H1 (cell line): ENCODE data around the gene RNU7-1. TPM values are rescaled to one million over a fixed set of nuclear protein-coding genes. Genes with fewer than 3 reads are reported as not detected.

ENCODE experiments used
- CBX5 ChIP-seq: fragments of 300-800, 300-1000 bp; sonication (generic); IDR thresholded peaks from 2 replicates; pipeline ENCODE4 v1.7.1; 2016; ENCODE audit warnings: antibody characterized with exemption, low read length, low read depth
- GABPA ChIP-seq: IDR thresholded peaks from 2 replicates; pipeline ENCODE4 v1.6.1; 2011; ENCODE audit warnings: mild to moderate bottlenecking, low read length, moderate library complexity, borderline replicate concordance; ENCODE audit not compliant: insufficient read depth
- HDAC6 ChIP-seq: IDR thresholded peaks from one replicate; pipeline ENCODE4 v1.7.1; 2012; ENCODE audit warnings: low read depth, mild to moderate bottlenecking, inconsistent platforms, low read length, moderate library complexity
- polyA plus RNA-seq, 7 experiments: library from polyadenylated mRNA; depleted of rRNA in 3 of 7; stranded (reverse) in 5 of 7; unstranded in 2 of 7; fragments of >200 nt in 5 of 7; fragments of 200-250 nt in 2 of 7; gene quantifications; 1 replicate in 5 of 7; 2 replicates in 1 of 7; 4 replicates in 1 of 7; pipeline versions ENCODE4 v1.2.1 to v1.2.3, GENCODE V29; 2011 to 2013; ENCODE audit warnings: missing spikeins in 2 of 7, mixed read lengths in 2 of 7
- total RNA-seq: library from RNA; stranded (reverse); fragmentation: NEBNext Ultra II Directional; extraction: Animal tissue kit (Norgen Biotek cat#: 25700); gene quantifications from 2 replicates; pipeline ENCODE4 v1.2.1, GENCODE V29; 2021
- TF ChIP-seq, protein P1 (sequence below): fragments of 300-600 bp; sonication (generic); IDR thresholded peaks from 2 replicates; pipeline ENCODE4 v1.7.1; 2012; ENCODE audit warnings: low read length, moderate library complexity, mild to moderate bottlenecking, inconsistent platforms; ENCODE audit not compliant: insufficient replicate concordance
- TF ChIP-seq, protein P2 (sequence below): IDR thresholded peaks from 2 replicates; pipeline ENCODE4 v1.6.1; 2011; ENCODE audit warnings: low read length, improper control_type of control experiment

RNU7-1 gene
- total and polyA plus RNA-seq, 2 of the 8 experiments (the other 6 are each of a cell fraction or from before 2014, with no cell fraction given), result not detected

GRCh38 chr12:6952863-6953441, 9.3 kb downstream of the RNU7-1 start (continued):
- TF ChIP-seq, protein P1, sequence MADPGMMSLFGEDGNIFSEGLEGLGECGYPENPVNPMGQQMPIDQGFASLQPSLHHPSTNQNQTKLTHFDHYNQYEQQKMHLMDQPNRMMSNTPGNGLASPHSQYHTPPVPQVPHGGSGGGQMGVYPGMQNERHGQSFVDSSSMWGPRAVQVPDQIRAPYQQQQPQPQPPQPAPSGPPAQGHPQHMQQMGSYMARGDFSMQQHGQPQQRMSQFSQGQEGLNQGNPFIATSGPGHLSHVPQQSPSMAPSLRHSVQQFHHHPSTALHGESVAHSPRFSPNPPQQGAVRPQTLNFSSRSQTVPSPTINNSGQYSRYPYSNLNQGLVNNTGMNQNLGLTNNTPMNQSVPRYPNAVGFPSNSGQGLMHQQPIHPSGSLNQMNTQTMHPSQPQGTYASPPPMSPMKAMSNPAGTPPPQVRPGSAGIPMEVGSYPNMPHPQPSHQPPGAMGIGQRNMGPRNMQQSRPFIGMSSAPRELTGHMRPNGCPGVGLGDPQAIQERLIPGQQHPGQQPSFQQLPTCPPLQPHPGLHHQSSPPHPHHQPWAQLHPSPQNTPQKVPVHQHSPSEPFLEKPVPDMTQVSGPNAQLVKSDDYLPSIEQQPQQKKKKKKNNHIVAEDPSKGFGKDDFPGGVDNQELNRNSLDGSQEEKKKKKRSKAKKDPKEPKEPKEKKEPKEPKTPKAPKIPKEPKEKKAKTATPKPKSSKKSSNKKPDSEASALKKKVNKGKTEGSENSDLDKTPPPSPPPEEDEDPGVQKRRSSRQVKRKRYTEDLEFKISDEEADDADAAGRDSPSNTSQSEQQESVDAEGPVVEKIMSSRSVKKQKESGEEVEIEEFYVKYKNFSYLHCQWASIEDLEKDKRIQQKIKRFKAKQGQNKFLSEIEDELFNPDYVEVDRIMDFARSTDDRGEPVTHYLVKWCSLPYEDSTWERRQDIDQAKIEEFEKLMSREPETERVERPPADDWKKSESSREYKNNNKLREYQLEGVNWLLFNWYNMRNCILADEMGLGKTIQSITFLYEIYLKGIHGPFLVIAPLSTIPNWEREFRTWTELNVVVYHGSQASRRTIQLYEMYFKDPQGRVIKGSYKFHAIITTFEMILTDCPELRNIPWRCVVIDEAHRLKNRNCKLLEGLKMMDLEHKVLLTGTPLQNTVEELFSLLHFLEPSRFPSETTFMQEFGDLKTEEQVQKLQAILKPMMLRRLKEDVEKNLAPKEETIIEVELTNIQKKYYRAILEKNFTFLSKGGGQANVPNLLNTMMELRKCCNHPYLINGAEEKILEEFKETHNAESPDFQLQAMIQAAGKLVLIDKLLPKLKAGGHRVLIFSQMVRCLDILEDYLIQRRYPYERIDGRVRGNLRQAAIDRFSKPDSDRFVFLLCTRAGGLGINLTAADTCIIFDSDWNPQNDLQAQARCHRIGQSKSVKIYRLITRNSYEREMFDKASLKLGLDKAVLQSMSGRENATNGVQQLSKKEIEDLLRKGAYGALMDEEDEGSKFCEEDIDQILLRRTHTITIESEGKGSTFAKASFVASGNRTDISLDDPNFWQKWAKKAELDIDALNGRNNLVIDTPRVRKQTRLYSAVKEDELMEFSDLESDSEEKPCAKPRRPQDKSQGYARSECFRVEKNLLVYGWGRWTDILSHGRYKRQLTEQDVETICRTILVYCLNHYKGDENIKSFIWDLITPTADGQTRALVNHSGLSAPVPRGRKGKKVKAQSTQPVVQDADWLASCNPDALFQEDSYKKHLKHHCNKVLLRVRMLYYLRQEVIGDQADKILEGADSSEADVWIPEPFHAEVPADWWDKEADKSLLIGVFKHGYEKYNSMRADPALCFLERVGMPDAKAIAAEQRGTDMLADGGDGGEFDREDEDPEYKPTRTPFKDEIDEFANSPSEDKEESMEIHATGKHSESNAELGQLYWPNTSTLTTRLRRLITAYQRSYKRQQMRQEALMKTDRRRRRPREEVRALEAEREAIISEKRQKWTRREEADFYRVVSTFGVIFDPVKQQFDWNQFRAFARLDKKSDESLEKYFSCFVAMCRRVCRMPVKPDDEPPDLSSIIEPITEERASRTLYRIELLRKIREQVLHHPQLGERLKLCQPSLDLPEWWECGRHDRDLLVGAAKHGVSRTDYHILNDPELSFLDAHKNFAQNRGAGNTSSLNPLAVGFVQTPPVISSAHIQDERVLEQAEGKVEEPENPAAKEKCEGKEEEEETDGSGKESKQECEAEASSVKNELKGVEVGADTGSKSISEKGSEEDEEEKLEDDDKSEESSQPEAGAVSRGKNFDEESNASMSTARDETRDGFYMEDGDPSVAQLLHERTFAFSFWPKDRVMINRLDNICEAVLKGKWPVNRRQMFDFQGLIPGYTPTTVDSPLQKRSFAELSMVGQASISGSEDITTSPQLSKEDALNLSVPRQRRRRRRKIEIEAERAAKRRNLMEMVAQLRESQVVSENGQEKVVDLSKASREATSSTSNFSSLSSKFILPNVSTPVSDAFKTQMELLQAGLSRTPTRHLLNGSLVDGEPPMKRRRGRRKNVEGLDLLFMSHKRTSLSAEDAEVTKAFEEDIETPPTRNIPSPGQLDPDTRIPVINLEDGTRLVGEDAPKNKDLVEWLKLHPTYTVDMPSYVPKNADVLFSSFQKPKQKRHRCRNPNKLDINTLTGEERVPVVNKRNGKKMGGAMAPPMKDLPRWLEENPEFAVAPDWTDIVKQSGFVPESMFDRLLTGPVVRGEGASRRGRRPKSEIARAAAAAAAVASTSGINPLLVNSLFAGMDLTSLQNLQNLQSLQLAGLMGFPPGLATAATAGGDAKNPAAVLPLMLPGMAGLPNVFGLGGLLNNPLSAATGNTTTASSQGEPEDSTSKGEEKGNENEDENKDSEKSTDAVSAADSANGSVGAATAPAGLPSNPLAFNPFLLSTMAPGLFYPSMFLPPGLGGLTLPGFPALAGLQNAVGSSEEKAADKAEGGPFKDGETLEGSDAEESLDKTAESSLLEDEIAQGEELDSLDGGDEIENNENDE, result no peak
- TF ChIP-seq GABPA (no peak), CBX5 (no peak), HDAC6 (no peak)
- TF ChIP-seq, protein P2, sequence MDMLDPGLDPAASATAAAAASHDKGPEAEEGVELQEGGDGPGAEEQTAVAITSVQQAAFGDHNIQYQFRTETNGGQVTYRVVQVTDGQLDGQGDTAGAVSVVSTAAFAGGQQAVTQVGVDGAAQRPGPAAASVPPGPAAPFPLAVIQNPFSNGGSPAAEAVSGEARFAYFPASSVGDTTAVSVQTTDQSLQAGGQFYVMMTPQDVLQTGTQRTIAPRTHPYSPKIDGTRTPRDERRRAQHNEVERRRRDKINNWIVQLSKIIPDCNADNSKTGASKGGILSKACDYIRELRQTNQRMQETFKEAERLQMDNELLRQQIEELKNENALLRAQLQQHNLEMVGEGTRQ, result no peak
